Mesenchymal stem cell (in vitro differentiated cells and primary cell): ENCODE measurements around the gene MAP7D3.

Experiments
- DNase-seq: peaks from one replicate; pipeline ENCODE4 v3.0.0-alpha.2; 2013
- H2AFZ ChIP-seq: one replicate; pipeline ENCODE4 v1.6.1; 2013; ENCODE audit warnings: low read depth, mild to moderate bottlenecking, control low read depth, inconsistent platforms, low read length, moderate library complexity
- H2AK5ac ChIP-seq: 2 replicates; pipeline ENCODE4 v1.6.1; 2013; ENCODE audit warnings: low read length, moderate library complexity, mild to moderate bottlenecking, inconsistent platforms; ENCODE audit not compliant: severe bottlenecking
- H2BK120ac ChIP-seq: one replicate; pipeline ENCODE4 v1.6.1; 2013; ENCODE audit warnings: low read depth, mild to moderate bottlenecking, inconsistent platforms, low read length, moderate library complexity
- H2BK12ac ChIP-seq, 2 experiments: one replicate each; pipeline ENCODE4 v1.6.1; 2013; ENCODE audit warnings: inconsistent platforms in 2 of 2, low read length in 2 of 2, mild to moderate bottlenecking in 2 of 2, moderate library complexity in 2 of 2, control low read depth in 1 of 2
- H2BK15ac ChIP-seq: one replicate; pipeline ENCODE4 v1.6.1; 2013; ENCODE audit warnings: mild to moderate bottlenecking, low read depth, inconsistent platforms; ENCODE audit not compliant: poor library complexity, severe bottlenecking
- H2BK5ac ChIP-seq: 2 replicates; pipeline ENCODE4 v1.6.1; 2013; ENCODE audit warnings: low read depth, mild to moderate bottlenecking, low read length, control low read depth, inconsistent platforms; ENCODE audit not compliant: poor library complexity, severe bottlenecking
- H3K14ac ChIP-seq, 2 experiments: one replicate each; pipeline ENCODE4 v1.6.1; 2013; ENCODE audit warnings: inconsistent platforms in 2 of 2, low read length in 2 of 2, control low read depth in 1 of 2, mild to moderate bottlenecking in 1 of 2, moderate library complexity in 1 of 2
- H3K18ac ChIP-seq, 2 experiments: one replicate each; pipeline ENCODE4 v1.6.1; 2013; ENCODE audit warnings: inconsistent platforms in 2 of 2, low read length in 2 of 2, control low read depth in 1 of 2, low read depth in 1 of 2, mild to moderate bottlenecking in 1 of 2
- H3K23ac ChIP-seq, 2 experiments: one replicate each; pipeline ENCODE4 v1.6.1; 2013; ENCODE audit warnings: inconsistent platforms in 2 of 2, low read length in 2 of 2, mild to moderate bottlenecking in 2 of 2, moderate library complexity in 2 of 2, control low read depth in 1 of 2
- H3K27ac ChIP-seq: 2 replicates; pipeline ENCODE4 v1.5.1; 2013; ENCODE audit warnings: mild to moderate bottlenecking, moderate library complexity, low read length, control low read depth, inconsistent platforms; ENCODE audit not compliant: poor library complexity, severe bottlenecking
- H3K27me3 ChIP-seq, 2 experiments: 2 replicates each; pipeline versions ENCODE4 v1.6.1 to v1.7.0; 2013; ENCODE audit warnings: low read length in 2 of 2, mild to moderate bottlenecking in 2 of 2, moderate library complexity in 2 of 2, control low read depth in 1 of 2, inconsistent platforms in 1 of 2; ENCODE audit not compliant: control insufficient read depth in 1 of 2, insufficient read depth in 1 of 2
- H3K36me3 ChIP-seq, 2 experiments: 2 replicates each; pipeline versions ENCODE4 v1.6.1 to v1.7.0; 2013; ENCODE audit warnings: low read length in 2 of 2, control low read depth in 1 of 2, inconsistent platforms in 1 of 2, low read depth in 1 of 2, mild to moderate bottlenecking in 1 of 2; ENCODE audit not compliant: insufficient read depth in 2 of 2, control insufficient read depth in 1 of 2
- H3K4ac ChIP-seq, 2 experiments: one replicate each; pipeline ENCODE4 v1.6.1; 2013; ENCODE audit warnings: inconsistent platforms in 2 of 2, low read length in 2 of 2, mild to moderate bottlenecking in 2 of 2, moderate library complexity in 2 of 2, control low read depth in 1 of 2, low read depth in 1 of 2
- H3K4me1 ChIP-seq: 2 replicates; pipeline ENCODE4 v1.6.1; 2013; ENCODE audit warnings: low read depth, low read length, control low read depth; ENCODE audit not compliant: control insufficient read depth, insufficient read depth
- H3K4me2 ChIP-seq: 2 replicates; pipeline ENCODE4 v1.6.1; 2013; ENCODE audit warnings: low read length, mild to moderate bottlenecking, inconsistent platforms; ENCODE audit not compliant: poor library complexity, severe bottlenecking
- H3K4me3 ChIP-seq, 2 experiments: 2 replicates each; pipeline versions ENCODE4 v1.5.1 to v1.7.0; 2013; ENCODE audit warnings: low read length in 2 of 2, mild to moderate bottlenecking in 2 of 2, control low read depth in 1 of 2, low read depth in 1 of 2; ENCODE audit not compliant: insufficient read depth in 1 of 2
- H3K79me1 ChIP-seq: replicated peaks from 2 replicates; pipeline ENCODE4 v1.6.1; 2013; ENCODE audit warnings: mild to moderate bottlenecking, control low read depth, low read length, inconsistent platforms; ENCODE audit not compliant: poor library complexity, severe bottlenecking
- H3K9ac ChIP-seq: 2 replicates; pipeline ENCODE4 v1.7.0; 2013; ENCODE audit warnings: mild to moderate bottlenecking, low read length, moderate library complexity
- H3K9me3 ChIP-seq: 2 replicates; pipeline ENCODE4 v1.7.0; 2013; ENCODE audit warnings: mild to moderate bottlenecking, low read length; ENCODE audit not compliant: control insufficient read depth
- H4K8ac ChIP-seq: one replicate; pipeline ENCODE4 v1.6.1; 2013; ENCODE audit warnings: inconsistent platforms, mild to moderate bottlenecking, low read length, moderate library complexity
- H4K91ac ChIP-seq: one replicate; pipeline ENCODE4 v1.6.1; 2013; ENCODE audit warnings: mild to moderate bottlenecking, low read length, inconsistent platforms
- WGBS: methylation state at CpG from one replicate; pipeline ENCODE4 v1.1.7; 2013; ENCODE audit warnings: mixed read lengths; 5-methylcytosine and 5-hydroxymethylcytosine counted together

The MAP7D3 gene

DNA sequence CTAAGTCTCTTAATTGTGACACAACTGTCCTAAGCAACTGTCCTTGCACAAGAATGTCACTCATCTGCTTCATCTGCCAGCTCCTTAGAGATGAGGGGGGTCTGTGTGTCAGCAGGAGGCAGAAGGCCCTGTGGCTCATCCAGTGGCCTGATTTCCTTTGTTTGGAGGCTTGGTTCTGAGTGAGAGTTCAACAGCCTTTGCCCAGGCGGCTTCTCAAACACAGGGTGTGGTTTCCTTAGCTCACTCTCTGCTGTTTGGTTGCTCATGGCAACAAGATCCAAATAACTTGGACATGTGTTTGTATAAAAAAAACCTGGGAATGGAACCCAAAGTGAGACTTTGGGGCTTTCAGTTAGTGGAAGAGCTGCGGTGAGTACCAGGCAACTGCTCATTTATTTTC, 46.6 kb downstream of the MAP7D3 start:
- Histone ChIP-seq H2BK12ac (no peak overlapping the region), H3K4me1 (peaks cover 7% of the 10 kb centered on the region), H3K4me2 (no peak overlapping the region), H3K36me3 (peaks cover 21 to 29% of the 10 kb centered on the region in 2 experiments), H3K9me3 (no peaks in the 10 kb centered on the region), H2BK5ac (no peak overlapping the region), H4K91ac (no peak overlapping the region), H2BK15ac (no peak overlapping the region), H3K18ac (peak overlapping the region in 1 of 2 experiments; percentile 70), H3K4me3 (peak overlapping the region in 1 of 2 experiments; percentile 63), H3K4ac (no peak overlapping the region), H2AK5ac (peak overlapping the region; percentile 95), H3K23ac (no peak overlapping the region), H3K9ac (peak overlapping the region; percentile 89), H3K79me1 (peaks cover 15% of the 10 kb centered on the region), H3K27me3 (peaks cover 0 to 19% of the 10 kb centered on the region in 2 experiments), H3K14ac (no peak overlapping the region), H2AFZ (no peak overlapping the region), H4K8ac (no peak overlapping the region), H3K27ac (no peak overlapping the region), H2BK120ac (no peak overlapping the region)
- WGBS, result 0% methylated on average over 1 of the region's 2 CpGs
- peak; percentile 90 for DNase-seq

DNA sequence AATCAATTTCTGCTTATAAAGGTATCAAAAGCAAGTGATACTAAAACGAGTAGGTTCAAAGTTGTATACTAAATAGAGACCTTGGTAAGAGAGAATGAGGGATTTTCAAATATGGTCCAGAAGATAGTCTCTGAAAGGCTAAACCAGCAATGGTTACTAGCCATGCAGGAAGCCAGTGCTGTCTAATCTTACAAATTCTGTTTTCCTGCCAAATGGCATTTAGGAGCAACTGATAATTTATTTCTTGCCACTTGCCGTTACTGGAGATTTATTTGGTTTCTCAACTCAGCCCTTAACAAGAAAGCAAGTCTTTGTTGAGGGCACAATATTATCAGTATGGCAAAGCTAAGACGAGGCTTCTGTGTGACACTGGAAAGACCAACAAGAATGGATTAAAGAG, 47.2 kb downstream of the MAP7D3 start:
- H3K23ac ChIP-seq, result no peak overlapping the region
- DNase-seq, result no peak

DNA sequence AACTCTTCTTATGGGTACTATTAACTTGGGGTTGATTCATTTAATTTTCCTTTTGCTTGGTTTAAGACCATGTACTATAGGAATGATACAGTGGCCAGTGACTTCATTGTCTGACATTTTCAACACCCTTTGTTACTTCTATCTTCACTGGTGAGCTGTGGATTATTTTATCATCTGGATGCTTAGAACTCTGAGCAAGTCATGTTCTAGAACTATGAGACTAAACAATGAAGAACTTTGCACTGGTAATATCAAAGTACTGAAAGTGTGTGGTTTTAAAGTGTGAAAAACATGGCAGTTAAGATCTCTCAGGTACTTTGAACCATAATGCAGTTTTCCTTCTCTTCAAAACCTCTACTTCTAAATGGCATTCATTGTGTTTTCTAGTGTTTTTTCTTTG, 47.8 kb downstream of the MAP7D3 start:
- Histone ChIP-seq H3K9me3 (no peaks in the 10 kb centered on the region), H3K27me3 (peaks cover 0 to 16% of the 10 kb centered on the region in 2 experiments), H2AK5ac (no peak overlapping the region), H3K4ac (no peak overlapping the region), H2BK15ac (no peak overlapping the region), H3K4me1 (peaks cover 4% of the 10 kb centered on the region), H4K8ac (no peak overlapping the region), H3K4me3 (no peak overlapping the region), H2BK5ac (no peak overlapping the region), H3K27ac (no peak overlapping the region), H3K36me3 (peaks cover 19 to 26% of the 10 kb centered on the region in 2 experiments), H3K23ac (no peak overlapping the region), H3K14ac (no peak overlapping the region), H2BK120ac (no peak overlapping the region), H3K18ac (no peak overlapping the region), H3K4me2 (no peak overlapping the region), H4K91ac (no peak overlapping the region), H3K9ac (peak overlapping the region; percentile 89), H2BK12ac (no peak overlapping the region), H3K79me1 (peaks cover 14% of the 10 kb centered on the region), H2AFZ (no peak overlapping the region)
- no peak for DNase-seq

More for the DNA sequence above, 47.2 kb downstream of the MAP7D3 start:
- Histone ChIP-seq H3K36me3 (peaks cover 21 to 29% of the 10 kb centered on the region in 2 experiments), H2BK120ac (no peak overlapping the region), H3K9me3 (no peaks in the 10 kb centered on the region), H3K4me1 (peaks cover 4% of the 10 kb centered on the region), H4K8ac (no peak overlapping the region), H2AFZ (no peak overlapping the region), H2BK5ac (no peak overlapping the region), H3K9ac (peak overlapping the region; percentile 89), H2BK12ac (no peak overlapping the region), H3K4me3 (no peak overlapping the region), H2AK5ac (no peak overlapping the region), H3K4me2 (no peak overlapping the region), H3K27ac (no peak overlapping the region), H3K27me3 (peaks cover 0 to 16% of the 10 kb centered on the region in 2 experiments), H3K18ac (no peak overlapping the region), H4K91ac (no peak overlapping the region), H2BK15ac (no peak overlapping the region), H3K79me1 (peaks cover 15% of the 10 kb centered on the region), H3K4ac (no peak overlapping the region), H3K14ac (no peak overlapping the region)
- 88% methylated on average over 2 of the region's 3 CpGs for WGBS

DNA sequence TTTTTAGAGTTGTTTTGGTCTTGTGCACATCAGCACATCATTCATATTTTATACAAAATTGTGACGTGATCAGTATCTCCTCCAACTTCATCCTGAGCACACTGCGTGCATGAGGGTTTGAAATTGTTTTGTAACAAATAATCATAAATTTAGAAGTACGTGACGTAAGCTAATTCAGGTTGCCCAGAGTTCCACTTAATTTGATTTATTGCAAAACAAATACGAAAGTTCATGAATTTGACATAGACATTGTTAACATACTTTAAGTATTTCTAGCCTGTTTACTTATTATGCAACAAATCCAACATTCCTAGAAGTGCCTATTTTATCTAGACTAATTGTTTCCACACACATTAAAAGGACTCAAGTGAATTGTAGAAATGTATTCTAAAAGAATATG, 48.3 kb downstream of the MAP7D3 start:
- Histone ChIP-seq H3K36me3 (peaks cover 14 to 21% of the 10 kb centered on the region in 2 experiments), H2BK5ac (no peak overlapping the region), H4K8ac (no peak overlapping the region), H3K23ac (no peak overlapping the region), H3K4me1 (peaks cover 4% of the 10 kb centered on the region), H3K4me3 (no peak overlapping the region), H3K4me2 (no peak overlapping the region), H4K91ac (no peak overlapping the region), H3K27me3 (peaks cover 0 to 15% of the 10 kb centered on the region in 2 experiments), H3K18ac (no peak overlapping the region), H2BK12ac (no peak overlapping the region), H3K27ac (no peak overlapping the region), H3K4ac (no peak overlapping the region), H3K9ac (peak overlapping the region; percentile 89), H2BK120ac (no peak overlapping the region), H3K9me3 (no peaks in the 10 kb centered on the region), H3K79me1 (peaks cover 11% of the 10 kb centered on the region), H2BK15ac (no peak overlapping the region), H3K14ac (no peak overlapping the region), H2AK5ac (no peak overlapping the region), H2AFZ (no peak overlapping the region)
- 40% methylated on average over 1 of the region's 5 CpGs for WGBS
- peak; percentile 38 for DNase-seq
